Measurements from ENCODE around the gene LTA4H. TPM values are rescaled to one million over a fixed set of nuclear protein-coding genes. Genes with fewer than 3 reads are reported as not detected.

Gene LTA4H
- polyA plus RNA-seq, 1 donor (not counting 4 experiments of a cell fraction or from before 2014, with no cell fraction given), result 183 TPM

GRCh38 chr12:96064966-96065365 lies 29.6 kb upstream of the LTA4H start:
- no peaks in the 10 kb centered on the region for H3K9me1 ChIP-seq (ENCODE audit: control insufficient read depth, extremely low read depth, insufficient read depth, low read length)
- no peaks in the 10 kb centered on the region for H4K20me1 ChIP-seq (ENCODE audit: control insufficient read depth, extremely low read depth, insufficient read depth, low read length)
- dilution Hi-C loops (cut with MboI; ENCODE audit: extremely low pct_ligation_motif_present, low sequenced_read_pairs), result no loop called here
- no peak overlapping the region for H3K9ac ChIP-seq (ENCODE audit: control insufficient read depth, extremely low read depth, insufficient read depth, low read length)
- H3K27me3 ChIP-seq (ENCODE audit: control insufficient read depth, extremely low read depth, insufficient read depth, low read length), result no peaks in the 10 kb centered on the region
- H3K4me3 ChIP-seq (ENCODE audit: control insufficient read depth in 2 of 3, extremely low read depth in 1 of 3, insufficient read depth in 2 of 3, low read depth in 1 of 3, low read length in 3 of 3), result no peak overlapping the region
- no peak overlapping the region for H3K4me2 ChIP-seq (ENCODE audit: control insufficient read depth, extremely low read depth, insufficient read depth, low read depth, low read length)
- no peak overlapping the region for H3K27ac ChIP-seq (ENCODE audit: control insufficient read depth, insufficient read depth, low read length)
- no peak overlapping the region for H2AFZ ChIP-seq (ENCODE audit: control insufficient read depth, low read length)
- FAIRE-seq (no peak), DNase-seq (ENCODE audit: low read depth, low spot score) (no peak)
- H3K4me1 ChIP-seq (ENCODE audit: control insufficient read depth, extremely low read depth, insufficient read depth, low read length), result no peaks in the 10 kb centered on the region
- no peaks in the 10 kb centered on the region for H3K9me3 ChIP-seq (ENCODE audit: control insufficient read depth, low read depth, low read length)
- TF ChIP-seq EZH2 (IDR thresholded peaks at IDR 0.05; ENCODE audit: low read length) (no peak), CTCF (optimal IDR thresholded peaks at IDR 0.05 in 1 of 3, IDR thresholded peaks at IDR 0.05 in 1 of 3, conservative IDR thresholded peaks at IDR 0.05 in 1 of 3; ENCODE audit: extremely low read depth in 1 of 3, insufficient read depth in 2 of 3, low read length in 3 of 3) (no peak)
- H3K79me2 ChIP-seq (ENCODE audit: control insufficient read depth, insufficient read depth, low read length), result no peaks in the 10 kb centered on the region
- H3K36me3 ChIP-seq (ENCODE audit: control insufficient read depth in 2 of 2, extremely low read depth in 1 of 2, insufficient read depth in 2 of 2, low read length in 2 of 2), result no peaks in the 10 kb centered on the region

DNA sequence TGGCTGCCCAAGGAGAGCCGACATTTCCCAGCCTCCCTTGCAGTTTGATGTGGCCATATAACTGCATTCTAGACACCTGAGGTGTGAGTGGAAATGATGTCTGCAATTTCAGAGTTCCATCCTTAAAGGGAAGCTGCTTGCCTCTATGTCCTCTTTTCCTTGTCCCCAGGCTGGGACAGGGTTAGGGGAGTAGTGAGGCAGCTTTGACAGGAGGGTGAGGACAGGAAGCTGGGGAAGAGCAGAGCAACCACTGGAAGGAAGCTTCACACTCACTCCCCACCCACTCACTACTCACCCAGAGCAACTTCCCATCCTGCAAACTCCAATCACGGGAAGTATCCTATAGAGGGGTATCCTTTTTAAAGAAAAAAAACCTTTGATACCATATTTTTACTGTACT lies 28.9 kb upstream of the LTA4H start:
- no peak overlapping the region for H3K27ac ChIP-seq (ENCODE audit: control insufficient read depth, insufficient read depth, low read length)
- dilution Hi-C loops (cut with MboI; ENCODE audit: extremely low pct_ligation_motif_present, low sequenced_read_pairs), result no loop called here
- TF ChIP-seq EZH2 (IDR thresholded peaks at IDR 0.05; ENCODE audit: low read length), result no peak
- TF ChIP-seq CTCF (optimal IDR thresholded peaks at IDR 0.05 in 1 of 3, IDR thresholded peaks at IDR 0.05 in 1 of 3, conservative IDR thresholded peaks at IDR 0.05 in 1 of 3; ENCODE audit: extremely low read depth in 1 of 3, insufficient read depth in 2 of 3, low read length in 3 of 3), result no peak
- H3K79me2 ChIP-seq (ENCODE audit: control insufficient read depth, insufficient read depth, low read length), result no peaks in the 10 kb centered on the region
- H3K9ac ChIP-seq (ENCODE audit: control insufficient read depth, extremely low read depth, insufficient read depth, low read length), result no peak overlapping the region
- no peaks in the 10 kb centered on the region for H3K9me3 ChIP-seq (ENCODE audit: control insufficient read depth, low read depth, low read length)
- H3K9me1 ChIP-seq (ENCODE audit: control insufficient read depth, extremely low read depth, insufficient read depth, low read length), result no peaks in the 10 kb centered on the region
- no peaks in the 10 kb centered on the region for H3K27me3 ChIP-seq (ENCODE audit: control insufficient read depth, extremely low read depth, insufficient read depth, low read length)
- H3K4me3 ChIP-seq (ENCODE audit: control insufficient read depth in 2 of 3, extremely low read depth in 1 of 3, insufficient read depth in 2 of 3, low read depth in 1 of 3, low read length in 3 of 3), result no peak overlapping the region
- H3K4me2 ChIP-seq (ENCODE audit: control insufficient read depth, extremely low read depth, insufficient read depth, low read depth, low read length), result no peak overlapping the region
- DNase-seq (ENCODE audit: low read depth, low spot score) (no peak), FAIRE-seq (no peak)
- no peaks in the 10 kb centered on the region for H4K20me1 ChIP-seq (ENCODE audit: control insufficient read depth, extremely low read depth, insufficient read depth, low read length)
- no peaks in the 10 kb centered on the region for H3K4me1 ChIP-seq (ENCODE audit: control insufficient read depth, extremely low read depth, insufficient read depth, low read length)
- H2AFZ ChIP-seq (ENCODE audit: control insufficient read depth, low read length), result no peak overlapping the region
- no peaks in the 10 kb centered on the region for H3K36me3 ChIP-seq (ENCODE audit: control insufficient read depth in 2 of 2, extremely low read depth in 1 of 2, insufficient read depth in 2 of 2, low read length in 2 of 2)
